SH-SY5Y (cell line): ENCODE results near the gene COQ5.

Source experiments
- GATA2 ChIP-seq: IDR thresholded peaks from 2 replicates; pipeline ENCODE4 v1.6.1; 2011; ENCODE audit warnings: mild to moderate bottlenecking, low read depth, low read length
- GATA3 ChIP-seq: IDR thresholded peaks from 2 replicates; pipeline ENCODE4 v1.6.1; 2011; ENCODE audit warnings: low read depth, mild to moderate bottlenecking, low read length, moderate library complexity

DNA sequence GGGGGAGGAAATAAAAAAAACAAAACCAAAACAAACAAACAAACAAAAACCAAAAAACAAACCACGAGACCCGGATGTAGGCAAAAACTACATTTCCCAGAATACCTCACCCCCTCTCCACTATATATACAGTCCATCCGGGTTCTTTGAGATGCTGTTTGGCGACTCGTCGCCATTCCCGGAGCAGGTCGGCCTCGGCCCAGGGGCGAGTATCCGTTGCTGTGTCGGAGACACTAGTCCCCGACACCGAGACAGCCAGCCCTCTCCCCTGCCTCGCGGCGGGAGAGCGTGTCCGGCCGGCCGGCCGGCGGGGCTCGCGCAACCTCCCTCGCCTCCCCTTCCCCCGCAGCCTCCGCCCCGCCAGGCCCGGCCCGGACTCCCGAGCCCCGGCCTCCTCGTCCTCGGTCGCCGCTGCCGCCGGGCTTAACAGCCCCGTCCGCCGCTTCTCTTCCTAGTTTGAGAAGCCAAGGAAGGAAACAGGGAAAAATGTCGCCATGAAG, 5.3 kb upstream of the COQ5 start, which contains the start of gene RNF10:
- TF ChIP-seq GATA2 (no peak), GATA3 (no peak)
